AG04449 (cell line): Measurements from ENCODE around the gene LIMS3.
"Not testable (repeated sequence)": the region's sequence is repeated elsewhere in the genome, so short reads cannot be mapped to it uniquely, and the experiment has no call there.

Experiments
- CTCF ChIA-PET: fragments of 350-600 bp; formaldehyde crosslinking; extraction: SDS; loops from one replicate; lab custom pipeline; 2021; ENCODE audit warnings: antibody characterized with exemption; lab: Yijun Ruan, JAX
- POLR2A ChIA-PET: fragments of 400-600, 350-600 bp; formaldehyde crosslinking; extraction: SDS; loops from one replicate; lab custom pipeline; 2020; ENCODE audit warnings: antibody characterized with exemption, inconsistent platforms; lab: Yijun Ruan, JAX
- DNase-seq: peaks from one replicate; pipeline ENCODE4 v3.0.0-alpha.2; 2010; ENCODE audit warnings: low read depth, low spot score
- H3K4me3 ChIP-seq: 2 replicates; pipeline ENCODE4 v1.5.1; 2011; ENCODE audit warnings: low read depth, mild to moderate bottlenecking, control low read depth, low read length

The LIMS3 gene

GRCh38 chr2:109914552-109914951 lies 16.1 kb downstream of the LIMS3 start:
- H3K4me3 ChIP-seq, POLR2A ChIA-PET, CTCF ChIA-PET, DNase-seq: not testable (repeated sequence)

GRCh38 chr2:109915830-109916229 lies 17.3 kb downstream of the LIMS3 start:
- H3K4me3 ChIP-seq, POLR2A ChIA-PET: not testable (repeated sequence)

GRCh38 chr2:109920162-109920561 lies 21.7 kb downstream of the LIMS3 start:
- CTCF ChIA-PET, DNase-seq: not testable (repeated sequence)

More at GRCh38 chr2:109915830-109916229, 17.3 kb downstream of the LIMS3 start:
- DNase-seq, CTCF ChIA-PET: not testable (repeated sequence)

GRCh38 chr2:109921543-109922384 lies 23.3 kb downstream of the LIMS3 start:
- CTCF ChIA-PET, DNase-seq, POLR2A ChIA-PET, H3K4me3 ChIP-seq: not testable (repeated sequence)

More at GRCh38 chr2:109920162-109920561, 21.7 kb downstream of the LIMS3 start:
- H3K4me3 ChIP-seq, POLR2A ChIA-PET: not testable (repeated sequence)

- CTCF ChIA-PET, H3K4me3 ChIP-seq, DNase-seq, POLR2A ChIA-PET: not testable (repeated sequence)
Measured at GRCh38 chr2:109924481-109924880, 26.0 kb downstream of the LIMS3 start.

- H3K4me3 ChIP-seq, CTCF ChIA-PET, DNase-seq, POLR2A ChIA-PET: not testable (repeated sequence)
Measured at GRCh38 chr2:109927803-109928202, 29.3 kb downstream of the LIMS3 start.

GRCh38 chr2:109929222-109929621 lies 30.7 kb downstream of the LIMS3 start:
- CTCF ChIA-PET, H3K4me3 ChIP-seq, DNase-seq, POLR2A ChIA-PET: not testable (repeated sequence)

- CTCF ChIA-PET, POLR2A ChIA-PET, DNase-seq, H3K4me3 ChIP-seq: not testable (repeated sequence)
Measured at GRCh38 chr2:109936534-109936933, 38.0 kb downstream of the LIMS3 start.

GRCh38 chr2:109945362-109945761 lies 46.9 kb downstream of the LIMS3 start:
- DNase-seq, CTCF ChIA-PET, H3K4me3 ChIP-seq, POLR2A ChIA-PET: not testable (repeated sequence)

GRCh38 chr2:109947262-109947958 lies 48.9 kb downstream of the LIMS3 start:
- DNase-seq, POLR2A ChIA-PET, CTCF ChIA-PET, H3K4me3 ChIP-seq: not testable (repeated sequence)

GRCh38 chr2:109947959-109948520 lies 49.6 kb downstream of the LIMS3 start:
- DNase-seq, POLR2A ChIA-PET, CTCF ChIA-PET, H3K4me3 ChIP-seq: not testable (repeated sequence)

- CTCF ChIA-PET, DNase-seq: not testable (repeated sequence)
Measured at GRCh38 chr2:109950146-109950843, 51.8 kb downstream of the LIMS3 start.

GRCh38 chr2:109963942-109964341 lies 65.5 kb downstream of the LIMS3 start:
- H3K4me3 ChIP-seq, DNase-seq, CTCF ChIA-PET, POLR2A ChIA-PET: not testable (repeated sequence)

More at GRCh38 chr2:109950146-109950843, 51.8 kb downstream of the LIMS3 start:
- POLR2A ChIA-PET, H3K4me3 ChIP-seq: not testable (repeated sequence)

- CTCF ChIA-PET, DNase-seq, H3K4me3 ChIP-seq, POLR2A ChIA-PET: not testable (repeated sequence)
Measured at GRCh38 chr2:109965482-109965881, 67.0 kb downstream of the LIMS3 start.

- CTCF ChIA-PET, DNase-seq, POLR2A ChIA-PET, H3K4me3 ChIP-seq: not testable (repeated sequence)
Measured at GRCh38 chr2:109966107-109966736, 67.7 kb downstream of the LIMS3 start.
